GM12873 (cell line): ENCODE results near the gene ZBTB32.

Experiments used
- TF ChIP-seq, protein P1 (sequence below): IDR thresholded peaks from 2 replicates; pipeline ENCODE4 v1.5.1; 2012; ENCODE audit warnings: low read depth, mild to moderate bottlenecking, moderate library complexity, low read length, control low read depth; ENCODE audit not compliant: insufficient read depth; ENCODE audit errors: missing control alignments

Gene ZBTB32

DNA sequence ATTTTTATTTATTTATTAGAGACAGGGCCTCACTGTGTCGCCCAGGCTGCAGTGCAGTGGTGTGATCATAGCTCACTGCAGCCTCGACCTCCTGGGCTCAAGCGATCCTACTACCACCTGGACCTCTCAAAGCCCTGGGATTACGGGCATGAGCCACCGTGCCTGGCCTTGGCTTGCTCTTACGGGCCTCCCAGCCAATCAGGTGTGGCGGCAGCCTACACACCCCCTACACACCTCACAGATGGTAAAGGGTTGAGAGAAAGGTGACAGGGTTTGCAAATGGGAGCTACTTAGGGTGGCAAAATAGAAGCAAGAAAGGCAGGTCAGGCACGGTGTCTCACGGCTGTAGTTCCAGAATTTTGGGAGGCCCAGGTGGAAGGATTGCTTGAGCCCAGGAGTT lies 1.0 kb upstream of the ZBTB32 start:
- TF ChIP-seq, protein P1, sequence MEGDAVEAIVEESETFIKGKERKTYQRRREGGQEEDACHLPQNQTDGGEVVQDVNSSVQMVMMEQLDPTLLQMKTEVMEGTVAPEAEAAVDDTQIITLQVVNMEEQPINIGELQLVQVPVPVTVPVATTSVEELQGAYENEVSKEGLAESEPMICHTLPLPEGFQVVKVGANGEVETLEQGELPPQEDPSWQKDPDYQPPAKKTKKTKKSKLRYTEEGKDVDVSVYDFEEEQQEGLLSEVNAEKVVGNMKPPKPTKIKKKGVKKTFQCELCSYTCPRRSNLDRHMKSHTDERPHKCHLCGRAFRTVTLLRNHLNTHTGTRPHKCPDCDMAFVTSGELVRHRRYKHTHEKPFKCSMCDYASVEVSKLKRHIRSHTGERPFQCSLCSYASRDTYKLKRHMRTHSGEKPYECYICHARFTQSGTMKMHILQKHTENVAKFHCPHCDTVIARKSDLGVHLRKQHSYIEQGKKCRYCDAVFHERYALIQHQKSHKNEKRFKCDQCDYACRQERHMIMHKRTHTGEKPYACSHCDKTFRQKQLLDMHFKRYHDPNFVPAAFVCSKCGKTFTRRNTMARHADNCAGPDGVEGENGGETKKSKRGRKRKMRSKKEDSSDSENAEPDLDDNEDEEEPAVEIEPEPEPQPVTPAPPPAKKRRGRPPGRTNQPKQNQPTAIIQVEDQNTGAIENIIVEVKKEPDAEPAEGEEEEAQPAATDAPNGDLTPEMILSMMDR = no peak

DNA sequence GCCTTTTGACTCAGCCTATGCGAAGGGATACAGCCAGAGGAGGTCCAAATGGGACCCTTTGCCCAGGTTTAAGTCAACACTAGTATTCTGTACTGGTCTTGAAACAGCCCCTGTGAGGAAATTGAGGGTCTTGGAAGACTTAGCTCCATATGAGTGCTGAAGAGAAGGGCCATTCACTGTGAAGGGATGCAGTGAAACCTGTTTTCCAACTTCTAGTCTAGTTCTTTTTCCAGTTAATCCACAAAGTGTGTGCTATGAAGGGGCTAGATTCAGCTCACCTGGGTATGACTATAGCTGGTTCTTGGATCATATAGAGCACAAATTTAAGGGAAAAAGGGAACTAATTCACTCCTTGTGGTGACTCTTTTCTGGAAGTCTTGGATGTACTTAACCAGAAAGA lies 4.0 kb downstream of the ZBTB32 start:
- TF ChIP-seq, protein P1 = no peak

DNA sequence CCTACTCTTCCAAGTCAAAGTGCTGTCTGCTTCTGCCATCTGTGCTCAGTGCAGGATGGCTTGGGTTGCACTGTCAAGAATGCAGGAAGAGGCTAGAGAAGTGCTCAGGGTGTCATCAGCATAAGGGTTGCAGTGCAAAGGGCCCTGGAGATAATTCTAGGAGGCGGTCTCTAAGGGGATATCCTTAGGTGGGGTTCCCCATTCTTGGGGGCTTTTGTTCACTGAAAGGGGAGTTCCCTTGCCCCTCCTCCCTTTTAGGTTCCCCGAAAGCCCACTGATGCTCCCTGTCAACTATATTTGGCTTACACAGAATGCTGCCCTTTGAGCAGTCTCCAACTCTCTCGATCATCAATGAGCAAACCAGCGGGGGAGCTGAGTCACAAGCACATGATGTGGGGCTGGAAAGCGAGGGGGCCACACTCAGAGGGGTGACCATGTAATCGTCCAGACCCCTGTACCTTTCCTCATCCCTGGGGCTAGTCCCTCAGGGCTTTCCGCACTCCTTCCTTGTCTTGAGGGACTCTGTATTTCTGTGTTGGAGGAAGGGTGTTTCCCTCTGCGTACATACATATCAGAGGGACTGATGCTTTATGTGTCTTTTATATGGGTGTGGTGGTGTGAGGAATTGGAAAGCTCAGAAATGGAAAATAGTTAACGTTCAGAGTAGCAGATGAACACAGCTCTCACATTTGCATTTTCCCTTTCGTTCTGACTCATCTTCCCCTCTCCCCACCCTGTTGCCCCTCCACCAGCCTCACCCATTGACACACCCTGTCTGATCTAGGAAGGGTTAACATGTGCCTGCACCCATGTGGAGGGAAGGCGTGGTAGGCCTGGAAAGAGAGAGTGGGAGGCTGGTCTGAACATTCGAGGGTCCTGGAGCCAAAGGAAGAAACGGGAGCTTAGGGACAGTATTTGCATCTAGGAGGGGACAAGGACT lies 6.7 kb downstream of the ZBTB32 start:
- TF ChIP-seq, protein P1 = no peak

DNA sequence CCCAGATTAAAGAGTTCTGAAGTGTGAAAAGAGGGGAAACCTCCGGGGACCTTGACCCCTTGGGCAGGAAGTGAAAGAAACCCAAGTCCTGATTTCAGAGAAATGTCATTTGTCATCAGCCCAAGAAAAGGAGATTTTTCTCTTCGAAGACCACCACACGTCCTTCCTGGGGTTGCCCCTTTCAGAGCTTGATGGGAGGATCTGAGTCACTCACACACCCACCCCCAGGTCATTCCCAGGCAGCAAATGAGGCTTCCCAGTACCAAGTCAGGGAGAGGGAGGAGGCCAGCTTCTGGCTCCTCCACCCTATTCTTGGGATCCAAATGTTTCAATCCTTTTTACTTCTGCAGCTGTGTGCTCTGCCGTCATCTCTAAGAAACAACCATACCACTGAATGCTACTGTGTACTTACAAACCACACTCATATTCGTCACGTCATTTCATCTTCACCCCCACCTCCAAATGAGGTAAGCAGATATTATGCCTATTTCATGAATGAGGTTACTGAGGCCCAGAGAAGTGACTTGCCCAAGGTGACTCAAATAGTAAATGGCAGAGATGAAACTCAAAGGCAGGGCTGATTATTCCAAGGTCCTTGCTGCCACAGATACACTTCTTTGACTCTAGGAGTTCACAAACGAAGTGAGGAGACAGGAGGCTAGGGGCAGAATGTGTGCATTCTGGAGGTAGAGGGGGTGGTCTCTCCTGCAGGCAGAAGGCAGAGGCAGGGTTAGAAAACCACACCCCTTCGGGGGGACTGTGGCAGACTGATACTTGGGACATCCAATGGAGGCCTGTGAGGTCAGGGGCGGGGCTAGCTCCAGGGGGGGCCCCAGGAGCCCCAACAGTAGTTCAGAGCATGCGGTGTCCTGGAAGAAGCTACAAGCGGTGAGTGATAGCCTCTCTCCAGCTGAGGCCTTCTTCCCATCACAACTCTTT lies 8.5 kb downstream of the ZBTB32 start:
- TF ChIP-seq, protein P1 = no peak

DNA sequence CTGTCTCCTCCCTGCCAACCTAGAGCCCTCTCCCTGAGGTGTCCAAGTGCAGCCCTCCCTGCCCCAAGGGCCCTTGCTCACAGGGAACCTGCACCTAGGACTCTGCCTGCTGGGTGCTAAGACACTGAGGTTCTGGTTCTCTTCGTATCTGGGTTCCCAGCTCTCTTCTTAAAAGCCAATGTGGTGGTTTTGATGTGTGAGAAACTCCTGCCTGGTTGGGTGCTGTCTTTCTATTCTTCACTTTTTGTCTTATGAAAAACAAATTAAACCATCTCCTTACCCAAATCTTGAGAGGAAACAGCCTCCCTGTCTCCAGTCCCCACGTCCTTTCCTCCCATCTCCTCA lies 9.1 kb downstream of the ZBTB32 start:
- TF ChIP-seq, protein P1 = no peak

DNA sequence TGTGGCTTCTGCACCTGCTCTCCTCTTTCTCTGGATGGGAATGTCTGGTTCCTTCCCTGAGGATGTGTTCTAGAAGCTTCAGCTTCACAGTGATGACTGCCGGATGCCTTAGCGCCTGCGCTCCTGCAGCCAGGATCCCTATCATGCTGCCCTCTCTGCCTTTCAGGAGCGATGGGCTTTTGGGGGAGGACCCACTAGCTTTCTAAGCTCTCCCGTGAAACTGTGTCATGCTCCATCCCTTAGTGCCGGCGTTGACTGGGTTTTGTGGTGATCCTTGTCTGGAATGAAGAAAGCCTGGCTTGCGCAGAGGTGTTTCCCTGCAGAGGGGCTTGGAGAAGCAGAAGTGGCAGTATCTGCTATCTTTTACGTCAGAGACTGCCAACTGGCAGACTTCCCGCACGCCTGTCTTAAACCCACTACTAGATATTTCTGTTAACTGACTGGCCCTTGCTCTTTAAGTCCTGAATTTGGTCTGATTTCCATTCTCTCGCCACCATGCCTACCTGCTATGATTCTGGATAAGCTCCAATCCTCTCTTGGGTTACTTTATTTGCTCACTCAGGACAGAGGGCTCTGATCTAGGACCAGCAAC lies 9.6 kb downstream of the ZBTB32 start:
- TF ChIP-seq, protein P1 = no peak
